Neuronal stem cell (in vitro differentiated cells): Measurements from ENCODE around the gene PHLDA1.

Source experiments
- DNase-seq: peaks from one replicate; pipeline ENCODE4 v3.0.0-alpha.2; 2013; ENCODE audit warnings: low spot score
- H2AFZ ChIP-seq: one replicate; pipeline ENCODE4 v1.6.1; 2013; ENCODE audit warnings: mild to moderate bottlenecking, low read length, inconsistent platforms
- H2AK5ac ChIP-seq: 2 replicates; pipeline ENCODE4 v1.6.1; 2013; ENCODE audit warnings: low read depth, mild to moderate bottlenecking, inconsistent platforms, low read length, moderate library complexity, mixed read lengths
- H2BK120ac ChIP-seq: 2 replicates; pipeline ENCODE4 v1.6.1; 2013; ENCODE audit warnings: low read depth, mild to moderate bottlenecking, inconsistent platforms, low read length, moderate library complexity, mixed read lengths
- H2BK12ac ChIP-seq: one replicate; pipeline ENCODE4 v1.6.1; 2013; ENCODE audit warnings: low read length, inconsistent platforms
- H2BK15ac ChIP-seq: 2 replicates; pipeline ENCODE4 v1.6.1; 2013; ENCODE audit warnings: mild to moderate bottlenecking, low read length, inconsistent platforms, mixed read lengths
- H2BK5ac ChIP-seq: one replicate; pipeline ENCODE4 v1.6.1; 2013; ENCODE audit warnings: inconsistent platforms, mild to moderate bottlenecking, low read length, moderate library complexity
- H3K14ac ChIP-seq: one replicate; pipeline ENCODE4 v1.6.1; 2013; ENCODE audit warnings: low read length, inconsistent platforms
- H3K18ac ChIP-seq: 2 replicates; pipeline ENCODE4 v1.6.1; 2013; ENCODE audit warnings: low read length, inconsistent platforms
- H3K23ac ChIP-seq: 2 replicates; pipeline ENCODE4 v1.6.1; 2013; ENCODE audit warnings: low read depth, mild to moderate bottlenecking, mixed read lengths, low read length, inconsistent platforms; ENCODE audit not compliant: poor library complexity
- H3K27ac ChIP-seq: replicated peaks from 3 replicates; pipeline ENCODE4 v1.5.1; 2013; ENCODE audit warnings: low read length, inconsistent platforms
- H3K27me3 ChIP-seq, 3 experiments: 2 replicates each; pipeline ENCODE4 v1.6.1; 2013; ENCODE audit warnings: low read length in 3 of 3, mild to moderate bottlenecking in 2 of 3, inconsistent platforms in 1 of 3, low read depth in 1 of 3, mixed read lengths in 1 of 3, moderate library complexity in 1 of 3; ENCODE audit not compliant: control insufficient read depth in 3 of 3, insufficient read depth in 3 of 3
- H3K36me3 ChIP-seq, 2 donors: replicated peaks in 1 of 2; 2 replicates each; pipeline ENCODE4 v1.6.1; 2013; ENCODE audit warnings: low read length in 2 of 2; ENCODE audit not compliant: control insufficient read depth in 2 of 2, insufficient read depth in 2 of 2
- H3K4ac ChIP-seq: 2 replicates; pipeline ENCODE4 v1.6.1; 2013; ENCODE audit warnings: inconsistent platforms, mild to moderate bottlenecking, low read length, moderate library complexity
- H3K4me1 ChIP-seq, 2 donors: 1 replicate in 1 of 2; 2 replicates in 1 of 2; pipeline ENCODE4 v1.6.1; 2013; ENCODE audit warnings: low read length in 2 of 2, low read depth in 1 of 2; ENCODE audit not compliant: control insufficient read depth in 2 of 2, insufficient read depth in 1 of 2
- H3K4me2 ChIP-seq: one replicate; pipeline ENCODE4 v1.6.1; 2013; ENCODE audit warnings: mild to moderate bottlenecking, low read length, inconsistent platforms; ENCODE audit not compliant: insufficient read depth, poor library complexity, severe bottlenecking
- H3K4me3 ChIP-seq, 2 donors: 2 replicates each; pipeline ENCODE4 v1.5.1; 2013; ENCODE audit warnings: low read length in 2 of 2, mild to moderate bottlenecking in 2 of 2, inconsistent platforms in 1 of 2, moderate library complexity in 1 of 2
- H3K79me1 ChIP-seq: one replicate; pipeline ENCODE4 v1.6.1; 2013; ENCODE audit warnings: low read depth, mild to moderate bottlenecking, inconsistent platforms, low read length, moderate library complexity
- H3K9ac ChIP-seq: one replicate; pipeline ENCODE4 v1.6.1; 2013; ENCODE audit warnings: mild to moderate bottlenecking, low read depth, low read length, inconsistent platforms; ENCODE audit not compliant: poor library complexity
- H3K9me3 ChIP-seq, 2 donors: replicated peaks in 1 of 2; 2 replicates each; pipeline versions ENCODE3 to v1.6.1; 2013; ENCODE audit warnings: low read length in 2 of 2, mild to moderate bottlenecking in 2 of 2, inconsistent platforms in 1 of 2, low read depth in 1 of 2, mixed read lengths in 1 of 2, moderate library complexity in 1 of 2; ENCODE audit not compliant: control insufficient read depth in 2 of 2, insufficient read depth in 1 of 2
- H4K8ac ChIP-seq: one replicate; pipeline ENCODE4 v1.6.1; 2013; ENCODE audit warnings: low read depth, mild to moderate bottlenecking, inconsistent platforms, low read length, moderate library complexity
- H4K91ac ChIP-seq: one replicate; pipeline ENCODE4 v1.6.1; 2013; ENCODE audit warnings: low read length, low read depth, mild to moderate bottlenecking, inconsistent platforms; ENCODE audit not compliant: poor library complexity
- WGBS, 2 donors: extraction: QIAGEN DNeasy Blood & Tissue Kit; methylation state at CpG; one replicate each; pipeline ENCODE4 v1.1.7; 2013; ENCODE audit warnings: missing lambda C conversion rate in 2 of 2, mixed read lengths in 1 of 2; ENCODE audit not compliant: insufficient read length in 2 of 2, insufficient replicate concordance in 1 of 2; ENCODE audit errors: extremely low coverage in 2 of 2; 5-methylcytosine and 5-hydroxymethylcytosine counted together

The PHLDA1 gene

DNA sequence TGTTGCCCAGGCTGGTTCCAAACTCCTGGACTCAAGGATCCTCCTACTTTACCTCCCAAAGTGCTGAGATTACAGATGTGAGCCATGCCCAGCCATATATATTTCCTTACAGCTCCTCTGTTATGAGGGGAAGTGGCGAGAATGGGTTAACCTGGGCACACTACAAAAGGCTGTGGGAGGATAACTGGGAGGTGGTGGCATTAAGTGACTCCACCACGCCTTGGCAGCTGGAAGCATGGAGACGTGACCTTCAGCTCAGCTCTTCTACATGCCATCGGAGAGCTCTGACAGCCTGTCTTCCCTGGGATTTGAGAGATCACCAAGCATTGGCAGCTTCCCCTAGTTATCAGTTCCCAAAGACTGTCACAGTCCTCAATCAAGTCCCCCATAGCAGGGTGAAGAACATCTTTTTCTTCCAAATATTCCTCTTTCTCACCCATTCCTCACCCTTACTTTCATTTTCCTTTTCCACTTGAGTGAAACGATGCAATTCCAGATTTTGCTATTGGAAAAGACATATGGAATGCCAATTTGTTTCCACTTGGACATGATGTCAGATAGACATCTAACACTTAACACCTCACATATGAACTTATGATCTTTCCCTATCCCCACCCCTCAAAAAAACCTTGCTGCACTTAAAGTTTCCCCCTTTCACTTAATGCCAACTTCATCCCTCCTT lies 48.5 kb downstream of the PHLDA1 start:
- Histone ChIP-seq H2BK120ac (no peak overlapping the region), H2AFZ (no peak overlapping the region), H2AK5ac (no peak overlapping the region), H3K9me3 (no peaks in the 10 kb centered on the region), H3K14ac (no peak overlapping the region), H3K4me2 (no peak overlapping the region), H4K91ac (no peak overlapping the region), H3K4ac (no peak overlapping the region), H3K27me3 (no peaks in the 10 kb centered on the region), H3K4me3 (no peak overlapping the region), H2BK12ac (no peak overlapping the region), H2BK5ac (no peak overlapping the region), H3K23ac (no peak overlapping the region), H3K79me1 (no peaks in the 10 kb centered on the region), H3K18ac (no peak overlapping the region), H4K8ac (peak overlapping the region; percentile 72), H3K36me3 (no peaks in the 10 kb centered on the region), H3K27ac (no peak overlapping the region), H2BK15ac (no peak overlapping the region), H3K9ac (no peak overlapping the region), H3K4me1 (peaks cover 3 to 18% of the 10 kb centered on the region in 2 donors)
- no peak for DNase-seq
- no CpG with 5 or more reads among the region's 5 CpGs for WGBS, 2 donors

DNA sequence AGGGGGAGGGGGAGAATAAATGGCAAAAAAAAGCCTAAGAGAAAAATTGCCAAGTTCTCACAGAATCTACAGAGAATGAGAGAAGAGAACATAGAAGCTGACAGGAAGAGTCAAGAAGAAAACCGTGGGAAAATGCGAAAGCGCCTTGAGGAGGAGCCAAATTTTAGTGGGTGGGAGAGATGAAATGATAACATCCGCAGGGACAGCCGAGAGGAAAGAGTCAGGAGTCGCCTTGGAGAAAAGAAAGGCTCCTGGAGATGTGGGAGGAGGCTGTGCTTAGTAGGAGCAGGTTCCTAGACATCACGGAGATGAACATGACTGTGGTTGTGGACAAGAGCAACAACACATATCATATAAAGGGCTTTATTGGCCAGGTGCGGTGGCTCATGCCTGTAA lies 49.4 kb downstream of the PHLDA1 start:
- Histone ChIP-seq H3K9ac (no peak overlapping the region), H2BK5ac (no peak overlapping the region), H4K8ac (no peak overlapping the region), H3K36me3 (no peaks in the 10 kb centered on the region), H3K4me1 (peaks cover 6 to 21% of the 10 kb centered on the region in 2 donors), H3K4ac (no peak overlapping the region), H3K9me3 (no peaks in the 10 kb centered on the region), H3K18ac (no peak overlapping the region), H2BK120ac (no peak overlapping the region), H3K23ac (no peak overlapping the region), H3K79me1 (no peaks in the 10 kb centered on the region), H2BK15ac (no peak overlapping the region), H4K91ac (no peak overlapping the region), H3K4me2 (no peak overlapping the region), H3K14ac (no peak overlapping the region), H2AFZ (no peak overlapping the region), H2AK5ac (no peak overlapping the region), H3K4me3 (no peak overlapping the region), H3K27ac (no peak overlapping the region), H3K27me3 (no peaks in the 10 kb centered on the region), H2BK12ac (no peak overlapping the region)
- no peak for DNase-seq
- no CpG with 5 or more reads among the region's 8 CpGs for WGBS, 2 donors

DNA sequence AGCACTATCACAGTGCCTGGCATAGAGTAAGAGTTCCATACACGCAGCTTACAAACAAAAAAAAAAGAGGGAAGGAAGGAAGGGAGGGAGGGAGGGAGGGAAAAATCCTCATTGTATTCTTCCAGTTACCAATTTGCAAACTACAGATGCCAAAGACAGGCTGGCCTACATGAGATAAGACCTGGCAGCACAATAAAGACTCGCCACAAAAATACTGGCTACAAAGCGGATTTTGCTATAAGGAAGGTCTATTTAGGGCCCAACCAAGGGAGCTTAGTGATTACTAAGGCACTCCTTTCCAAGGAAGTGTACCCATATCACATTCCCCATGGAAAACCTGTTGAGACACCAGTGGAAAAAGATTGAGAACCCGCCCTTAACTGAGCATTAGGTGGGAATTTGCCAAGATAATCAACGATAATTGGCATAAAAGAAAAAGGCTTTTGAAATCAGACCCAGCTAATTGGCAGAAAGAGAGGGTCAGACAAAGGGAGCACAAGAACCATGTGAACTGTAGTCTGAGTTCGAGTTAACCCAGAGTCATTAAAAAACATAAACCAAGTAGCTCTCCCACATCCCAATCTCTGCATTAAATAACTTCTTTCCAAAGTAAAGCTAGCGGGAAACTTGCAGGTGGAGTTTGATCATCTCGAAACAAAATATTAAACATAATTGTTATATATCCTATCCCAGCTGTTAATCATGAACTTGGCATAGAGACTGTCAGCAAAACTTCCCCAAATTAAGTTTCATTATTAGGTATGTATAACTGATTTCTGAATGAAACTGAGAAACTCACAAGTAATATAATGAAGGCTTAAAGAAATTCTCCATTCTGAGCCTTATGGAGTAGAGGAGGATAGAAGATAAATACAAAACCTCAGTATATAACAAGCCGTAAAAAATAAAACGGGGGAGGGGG lies 50.1 kb downstream of the PHLDA1 start:
- Histone ChIP-seq H3K79me1 (no peaks in the 10 kb centered on the region), H3K27me3 (no peaks in the 10 kb centered on the region), H3K23ac (no peak overlapping the region), H3K4me3 (no peak overlapping the region), H3K36me3 (no peaks in the 10 kb centered on the region), H3K18ac (no peak overlapping the region), H3K14ac (no peak overlapping the region), H4K8ac (no peak overlapping the region), H2BK12ac (no peak overlapping the region), H2AFZ (no peak overlapping the region), H4K91ac (no peak overlapping the region), H3K9me3 (no peaks in the 10 kb centered on the region), H3K27ac (no peak overlapping the region), H3K4ac (no peak overlapping the region), H2AK5ac (no peak overlapping the region), H3K4me1 (peaks cover 6 to 19% of the 10 kb centered on the region in 2 donors), H3K4me2 (no peak overlapping the region), H3K9ac (no peak overlapping the region), H2BK5ac (no peak overlapping the region), H2BK120ac (no peak overlapping the region), H2BK15ac (no peak overlapping the region)
- no peak for DNase-seq
- WGBS, 2 donors = no CpG with 5 or more reads among the region's 10 CpGs

DNA sequence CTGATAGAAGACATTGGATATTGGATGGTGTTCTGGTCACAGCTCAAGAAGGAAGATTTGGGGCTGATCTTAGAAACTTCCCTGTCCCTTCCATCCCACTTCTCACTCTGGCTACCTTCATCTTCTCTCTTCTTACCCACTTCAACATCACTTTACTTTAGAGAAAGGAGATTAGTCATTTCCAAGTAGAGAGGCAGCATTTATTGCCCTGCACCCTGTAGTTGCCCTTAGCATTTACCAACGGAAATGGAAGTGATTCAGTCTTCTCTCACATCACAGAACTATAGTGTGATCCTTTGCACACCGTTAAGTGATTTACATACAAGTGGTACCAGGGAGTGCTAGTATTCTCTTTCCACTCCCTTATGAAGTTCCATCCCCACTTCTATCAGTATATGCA lies 52.4 kb downstream of the PHLDA1 start:
- DNase-seq = no peak
- no peak overlapping the region for H2BK12ac ChIP-seq
- H3K9ac ChIP-seq = no peak overlapping the region
- H3K4ac ChIP-seq = no peak overlapping the region
- H2BK15ac ChIP-seq = no peak overlapping the region
- H3K79me1 ChIP-seq = no peaks in the 10 kb centered on the region
- H3K36me3 ChIP-seq = no peaks in the 10 kb centered on the region
- H3K18ac ChIP-seq = no peak overlapping the region
- H2AFZ ChIP-seq = peak overlapping the region; percentile 79
- no CpG with 5 or more reads among the region's 2 CpGs for WGBS, 2 donors
- no peak overlapping the region for H2BK5ac ChIP-seq
- H3K23ac ChIP-seq = no peak overlapping the region
- H4K8ac ChIP-seq = no peak overlapping the region
- H3K9me3 ChIP-seq = no peaks in the 10 kb centered on the region
- no peak overlapping the region for H3K4me3 ChIP-seq
- no peak overlapping the region for H3K27ac ChIP-seq
- no peaks in the 10 kb centered on the region for H3K27me3 ChIP-seq
- no peak overlapping the region for H3K4me2 ChIP-seq
- no peak overlapping the region for H4K91ac ChIP-seq
- no peak overlapping the region for H2AK5ac ChIP-seq
- peaks cover 14 to 24% of the 10 kb centered on the region in 2 donors for H3K4me1 ChIP-seq
- H2BK120ac ChIP-seq = no peak overlapping the region
- no peak overlapping the region for H3K14ac ChIP-seq
